Spleen (tissue), 7 donors: ENCODE data around the gene EHD2.

Source experiments
- CTCF ChIP-seq, 11 experiments: fragments of 200-600 bp in 7 of 11; fragments of 450-650 bp in 4 of 11; sonication (generic) in 4 of 11; IDR thresholded peaks in 8 of 11; conservative IDR thresholded peaks in 3 of 11; 1 replicate in 7 of 11; 2 replicates in 4 of 11; pipeline versions ENCODE4 v1.4.0 to v1.8.0; 2016 to 2021; ENCODE audit warnings: antibody characterized with exemption in 11 of 11, inconsistent platforms in 4 of 11, mild to moderate bottlenecking in 1 of 11
- POLR2A ChIP-seq, 3 donors: fragments of 450-650 bp; IDR thresholded peaks; one replicate each; pipeline ENCODE4 v1.5.1; 2017; ENCODE audit warnings: antibody characterized with exemption in 3 of 3, mild to moderate bottlenecking in 1 of 3
- donor health status: DM: no; HTN: no; CAD: no; lungs with moderate emphysema.
- donor health status: DM: no; HTN: no; CAD: no.
- donor health status: DM: no; HTN: no; CAD: no.

- TF ChIP-seq POLR2A (IDR thresholded peaks at IDR 0.05) (no peak), CTCF (IDR thresholded peaks at IDR 0.05 in 8 of 11, conservative IDR thresholded peaks at IDR 0.05 in 3 of 11) (no peak)
Measured at GRCh38 chr19:47757617-47758442, 44.6 kb downstream of the EHD2 start.
